ENCODE data around the gene COL3A1.

The COL3A1 gene

DNA sequence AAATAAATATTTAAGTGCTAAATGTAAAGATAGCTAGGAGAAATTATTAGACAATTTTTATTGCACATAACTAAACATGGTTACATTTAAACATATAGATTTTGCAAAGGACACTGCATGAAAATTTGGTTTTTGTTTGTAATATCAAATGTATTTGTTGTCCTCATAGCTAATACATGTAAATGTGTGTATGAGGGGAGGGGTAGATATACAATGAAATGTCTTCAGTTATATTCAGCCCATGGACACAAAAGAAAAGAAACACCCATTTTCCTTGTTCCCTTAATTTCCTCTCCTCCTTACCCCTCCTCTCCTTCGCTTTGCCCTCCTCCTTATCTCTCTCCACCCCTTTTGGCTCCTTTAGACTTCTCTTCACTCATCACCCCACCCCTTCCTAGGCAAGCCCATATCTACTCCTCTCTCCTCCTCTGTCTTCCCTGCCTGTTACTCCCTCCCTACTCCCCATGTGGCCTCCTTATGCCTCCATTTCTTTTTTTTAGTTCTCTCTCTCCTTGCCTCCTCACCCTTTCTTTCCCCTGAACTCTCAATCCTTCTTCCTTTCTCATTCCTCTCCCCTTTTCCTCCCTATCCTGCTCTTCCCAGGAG is 1.4 kb downstream of the COL3A1 start:
- Histone ChIP-seq H3K27me3 (no peaks in the 10 kb centered on the region), H3K9me3 (no peaks in the 10 kb centered on the region), H3K36me3 (no peaks in the 10 kb centered on the region), H3K27ac (peak overlapping the region; percentile 90), H3K4me3 (peak overlapping the region; percentile 65 to 68), H3K4me1 (peaks cover 0 to 43% (median 3%) of the 10 kb centered on the region in 4 donors)
- TF ChIP-seq, protein P1, sequence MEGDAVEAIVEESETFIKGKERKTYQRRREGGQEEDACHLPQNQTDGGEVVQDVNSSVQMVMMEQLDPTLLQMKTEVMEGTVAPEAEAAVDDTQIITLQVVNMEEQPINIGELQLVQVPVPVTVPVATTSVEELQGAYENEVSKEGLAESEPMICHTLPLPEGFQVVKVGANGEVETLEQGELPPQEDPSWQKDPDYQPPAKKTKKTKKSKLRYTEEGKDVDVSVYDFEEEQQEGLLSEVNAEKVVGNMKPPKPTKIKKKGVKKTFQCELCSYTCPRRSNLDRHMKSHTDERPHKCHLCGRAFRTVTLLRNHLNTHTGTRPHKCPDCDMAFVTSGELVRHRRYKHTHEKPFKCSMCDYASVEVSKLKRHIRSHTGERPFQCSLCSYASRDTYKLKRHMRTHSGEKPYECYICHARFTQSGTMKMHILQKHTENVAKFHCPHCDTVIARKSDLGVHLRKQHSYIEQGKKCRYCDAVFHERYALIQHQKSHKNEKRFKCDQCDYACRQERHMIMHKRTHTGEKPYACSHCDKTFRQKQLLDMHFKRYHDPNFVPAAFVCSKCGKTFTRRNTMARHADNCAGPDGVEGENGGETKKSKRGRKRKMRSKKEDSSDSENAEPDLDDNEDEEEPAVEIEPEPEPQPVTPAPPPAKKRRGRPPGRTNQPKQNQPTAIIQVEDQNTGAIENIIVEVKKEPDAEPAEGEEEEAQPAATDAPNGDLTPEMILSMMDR (IDR thresholded peaks at IDR 0.05) = no peak
- intact Hi-C loops (cut with DNase I; ENCODE audit: low total_unique reads) = loop anchor here (2.0 to 10.0 kb wide), 4 partner anchors 81 to 683 kb away; partner anchors contain the start of gene GULP1
- peak; percentile 65 to 74 for DNase-seq

DNA sequence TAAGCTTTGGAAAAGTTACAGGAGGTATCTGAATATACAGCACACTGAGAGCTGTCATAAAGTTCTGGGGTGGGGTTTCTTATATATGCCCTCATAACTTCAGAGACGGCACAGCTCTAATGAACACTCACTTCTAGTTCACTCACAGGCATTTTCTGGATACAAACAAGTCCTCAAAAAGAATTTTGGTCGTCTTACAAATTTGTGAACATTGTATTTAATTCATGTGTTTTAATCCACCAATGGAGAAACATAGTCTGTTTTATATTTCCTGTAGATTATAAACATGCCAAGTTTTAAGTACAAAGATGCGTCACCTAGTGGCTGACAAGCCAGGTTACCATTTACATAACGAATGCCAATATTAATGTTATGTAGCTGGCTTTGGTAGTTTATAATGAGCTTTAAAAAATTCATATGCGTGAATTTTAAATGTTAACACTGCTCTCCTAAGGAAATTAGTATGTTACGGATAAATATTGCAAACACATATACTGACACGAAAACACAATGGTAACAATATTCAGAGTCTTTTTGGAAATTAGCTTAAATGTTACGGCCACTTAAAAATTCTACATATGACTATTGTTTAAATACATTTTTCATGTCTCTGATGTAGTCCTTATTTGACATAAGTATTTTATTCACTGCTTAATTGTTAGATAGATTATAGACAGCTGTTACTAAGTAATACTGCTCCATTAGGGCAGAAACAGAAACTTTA is 2.5 kb downstream of the COL3A1 start:
- H3K4me1 ChIP-seq = peaks cover 0 to 42% (median 3%) of the 10 kb centered on the region in 4 donors
- H3K4me3 ChIP-seq = peak overlapping the region; percentile 65 to 68
- peak overlapping the region; percentile 90 for H3K27ac ChIP-seq
- intact Hi-C loops (cut with DNase I; ENCODE audit: low total_unique reads) = loop anchor here (2.0 to 10.0 kb wide), 4 partner anchors 82 to 684 kb away; partner anchors contain the start of gene GULP1
- no peaks in the 10 kb centered on the region for H3K27me3 ChIP-seq
- TF ChIP-seq, protein P1 (IDR thresholded peaks at IDR 0.05) = peak; percentile 49 to 57
- H3K9me3 ChIP-seq = no peaks in the 10 kb centered on the region
- no peak for DNase-seq
- no peaks in the 10 kb centered on the region for H3K36me3 ChIP-seq

DNA sequence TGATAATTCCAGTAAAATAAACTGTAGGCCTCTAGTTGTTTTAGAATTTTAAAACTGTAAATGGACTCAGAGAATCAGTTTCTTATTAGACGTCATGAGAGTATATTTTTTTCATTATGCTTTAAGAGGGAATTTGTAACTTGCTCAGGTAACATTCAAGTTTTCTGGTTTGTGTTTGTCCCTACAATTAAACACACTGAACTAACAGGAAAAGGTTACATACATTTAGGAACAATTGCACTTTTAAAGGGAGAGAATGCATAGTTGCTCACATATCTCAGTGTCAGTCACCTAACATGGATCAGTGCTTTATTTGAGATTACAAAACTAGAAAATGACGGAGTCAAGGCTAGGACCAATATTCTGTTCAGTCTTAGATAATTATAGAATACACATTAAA is 3.1 kb downstream of the COL3A1 start:
- H3K27me3 ChIP-seq = no peaks in the 10 kb centered on the region
- H3K9me3 ChIP-seq = no peaks in the 10 kb centered on the region
- intact Hi-C loops (cut with DNase I; ENCODE audit: low total_unique reads) = loop anchor here (2.0 to 10.0 kb wide), 4 partner anchors 83 to 685 kb away; partner anchors contain the start of gene GULP1
- peaks cover 0 to 47% (median 3%) of the 10 kb centered on the region in 4 donors for H3K4me1 ChIP-seq
- DNase-seq = no peak
- peak overlapping the region; percentile 65 to 68 for H3K4me3 ChIP-seq
- H3K27ac ChIP-seq = peak overlapping the region; percentile 90
- H3K36me3 ChIP-seq = no peaks in the 10 kb centered on the region
- TF ChIP-seq, protein P1 (IDR thresholded peaks at IDR 0.05) = no peak

DNA sequence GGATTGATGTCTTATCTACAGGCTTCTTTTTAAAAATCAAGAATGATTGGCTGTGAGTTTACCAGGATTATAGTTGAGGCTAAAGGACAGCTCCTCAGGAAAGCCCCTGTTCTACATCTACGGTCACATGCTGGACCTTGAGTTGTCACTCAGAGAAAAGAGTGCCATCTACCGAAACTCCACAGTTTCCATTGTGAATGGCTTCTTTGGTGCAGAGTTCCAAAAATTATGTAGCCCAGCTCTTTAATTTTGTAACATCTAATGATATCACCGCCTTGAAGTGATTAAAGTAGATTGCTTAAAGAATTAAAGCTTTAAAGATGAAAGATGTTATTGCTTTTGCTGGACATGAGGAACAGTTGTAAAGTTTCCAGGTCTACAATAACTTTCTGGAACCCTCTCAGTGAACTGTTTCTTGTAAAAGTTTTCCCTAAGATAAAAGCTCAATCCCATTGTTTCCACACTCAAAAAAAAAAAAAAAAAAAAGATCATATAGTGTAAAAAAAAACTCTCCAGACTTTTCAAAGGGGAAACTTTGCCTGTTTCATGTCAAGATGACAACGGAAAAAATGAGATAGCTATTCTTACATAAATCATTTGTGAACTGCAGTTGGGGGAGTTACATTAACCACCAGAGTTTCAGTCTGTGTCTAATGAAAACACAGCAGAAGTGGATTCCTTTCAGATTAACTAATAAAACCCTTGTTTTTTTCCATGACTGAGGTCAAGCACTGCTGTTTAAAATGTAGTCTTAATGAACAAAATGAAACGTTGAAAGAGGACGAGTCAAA is 4.3 kb downstream of the COL3A1 start:
- peak overlapping the region; percentile 65 to 68 for H3K4me3 ChIP-seq
- H3K4me1 ChIP-seq = peaks cover 0 to 52% (median 3%) of the 10 kb centered on the region in 4 donors
- no peaks in the 10 kb centered on the region for H3K27me3 ChIP-seq
- TF ChIP-seq, protein P1 (IDR thresholded peaks at IDR 0.05) = peak in 1 of 2 experiments; percentile 39
- intact Hi-C loops (cut with DNase I; ENCODE audit: low total_unique reads) = loop anchor here (5.0 to 10.0 kb wide), 3 partner anchors 84 to 686 kb away; partner anchors contain the start of gene GULP1
- DNase-seq = peak in 1 of 2 donors; percentile 43
- no peaks in the 10 kb centered on the region for H3K36me3 ChIP-seq
- peak overlapping the region; percentile 90 for H3K27ac ChIP-seq
- no peaks in the 10 kb centered on the region for H3K9me3 ChIP-seq

All from tibial artery (tissue), 4 donors.